B cell (primary cell): ENCODE data around the gene IFNGR1. TPM values are rescaled to one million over a fixed set of nuclear protein-coding genes. Genes with fewer than 3 reads are reported as not detected.

Source experiments
- ATAC-seq: fragments of 200-7000 bp; cut with Tn5 transposase; one replicate; pipeline ENCODE4 v1.10.0; 2021; ENCODE audit warnings: low read depth, mild to moderate bottlenecking, moderate number of reproducible peaks, moderate library complexity
- CTCF ChIA-PET: fragments of 350-600 bp; sonication (Branson Sonifier 250); formaldehyde crosslinking; loops from one replicate; lab custom pipeline; 2021; ENCODE audit warnings: antibody characterized with exemption, inconsistent platforms; lab: Charles Lee
- POLR2A ChIA-PET: fragments of 350-600 bp; sonication (Branson Sonifier 250); formaldehyde crosslinking; loops from one replicate; lab custom pipeline; 2021; ENCODE audit warnings: antibody characterized with exemption; lab: Charles Lee
- DNase-seq: peaks from one replicate; pipeline ENCODE4 v3.0.0; 2013
- H2AFZ ChIP-seq: 2 replicates; pipeline ENCODE4 v1.6.1; 2012; ENCODE audit warnings: mild to moderate bottlenecking, low read depth, low read length; ENCODE audit not compliant: insufficient read depth, poor library complexity, severe bottlenecking
- H3K27ac ChIP-seq, 2 donors: 1 replicate in 1 of 2; 2 replicates in 1 of 2; pipeline ENCODE4 v1.5.1; 2012 to 2013; ENCODE audit warnings: low read length in 2 of 2, mild to moderate bottlenecking in 2 of 2, moderate library complexity in 1 of 2
- H3K27me3 ChIP-seq, 4 experiments: fragments of 200-600 bp in 1 of 4; sonication (generic) in 1 of 4; replicated peaks in 1 of 4; 1 replicate in 2 of 4; 2 replicates in 2 of 4; pipeline versions ENCODE4 v1.6.1 to v1.7.0; 2013 to 2016; ENCODE audit warnings: low read length in 3 of 4, mild to moderate bottlenecking in 2 of 4, mixed read lengths in 1 of 4, moderate library complexity in 1 of 4; ENCODE audit not compliant: insufficient read depth in 4 of 4, control insufficient read depth in 3 of 4; ENCODE audit errors: control extremely low read depth in 1 of 4
- H3K36me3 ChIP-seq, 2 experiments: replicated peaks in 1 of 2; 1 replicate in 1 of 2; 2 replicates in 1 of 2; pipeline versions ENCODE4 v1.6.1 to v1.7.1; 2013; ENCODE audit warnings: low read length in 1 of 2; ENCODE audit not compliant: insufficient read depth in 2 of 2, control insufficient read depth in 1 of 2; ENCODE audit errors: control extremely low read depth in 1 of 2, extremely low read depth in 1 of 2
- H3K4me1 ChIP-seq, 2 donors: fragments of 200-600 bp in 1 of 2; sonication (generic) in 1 of 2; 1 replicate in 1 of 2; 2 replicates in 1 of 2; pipeline versions ENCODE4 v1.5.1 to v1.6.1; 2013 to 2017; ENCODE audit warnings: low read length in 2 of 2; ENCODE audit not compliant: control insufficient read depth in 2 of 2, insufficient read depth in 2 of 2
- H3K4me2 ChIP-seq: replicated peaks from 2 replicates; pipeline ENCODE3; 2012; ENCODE audit warnings: mild to moderate bottlenecking, low read depth, low read length; ENCODE audit not compliant: poor library complexity, severe bottlenecking
- H3K4me3 ChIP-seq, 5 experiments: fragments of 200-600 bp in 1 of 5; sonication (generic) in 1 of 5; 1 replicate in 3 of 5; 2 replicates in 2 of 5; pipeline versions ENCODE4 v1.5.1 to v1.7.0; 2011 to 2016; ENCODE audit warnings: low read length in 4 of 5, mild to moderate bottlenecking in 4 of 5, low read depth in 2 of 5, control low read depth in 1 of 5, moderate library complexity in 1 of 5; ENCODE audit not compliant: insufficient read depth in 1 of 5; ENCODE audit errors: control extremely low read depth in 1 of 5, extremely low read depth in 1 of 5
- H3K79me2 ChIP-seq: fragments of 200-600 bp; sonication (generic); one replicate; pipeline ENCODE4 v1.6.0; 2016; ENCODE audit warnings: low read length; ENCODE audit not compliant: control insufficient read depth, insufficient read depth
- H3K9ac ChIP-seq: fragments of 200-600 bp; sonication (generic); 2 replicates; pipeline ENCODE4 v1.6.1; 2017; ENCODE audit warnings: mild to moderate bottlenecking, low read length, moderate library complexity
- H3K9me3 ChIP-seq, 3 donors: one replicate each; pipeline versions ENCODE4 v1.6.1 to v1.7.1; 2013; ENCODE audit warnings: low read length in 2 of 3; ENCODE audit not compliant: control insufficient read depth in 2 of 3, insufficient read depth in 1 of 3; ENCODE audit errors: control extremely low read depth in 1 of 3
- H4K20me1 ChIP-seq: 2 replicates; pipeline ENCODE4 v1.6.0; 2012; ENCODE audit warnings: mild to moderate bottlenecking, low read length; ENCODE audit not compliant: insufficient read depth, control insufficient read depth, poor library complexity, severe bottlenecking
- H3K27ac Mint-ChIP-seq: one replicate; pipeline ENCODE4 v1.8.0; 2021; ENCODE audit warnings: mixed read lengths
- H3K27me3 Mint-ChIP-seq: one replicate; pipeline ENCODE4 v1.8.0; 2021; ENCODE audit warnings: mixed read lengths
- H3K4me1 Mint-ChIP-seq: one replicate; pipeline ENCODE4 v1.8.0; 2021; ENCODE audit warnings: mixed read lengths
- H3K4me3 Mint-ChIP-seq: one replicate; pipeline ENCODE4 v1.8.0; 2021; ENCODE audit warnings: mixed read lengths
- H3K9me3 Mint-ChIP-seq: one replicate; pipeline ENCODE4 v1.8.0; 2022; ENCODE audit warnings: mixed read lengths; ENCODE audit not compliant: insufficient read depth
- EZH2 ChIP-seq: IDR thresholded peaks from 2 replicates; pipeline ENCODE4 v1.6.1; 2012; ENCODE audit warnings: borderline replicate concordance, low read depth, mild to moderate bottlenecking, moderate library complexity, low read length; ENCODE audit not compliant: insufficient read depth, poor library complexity, severe bottlenecking
- WGBS: methylation state at CpG from one replicate; pipeline ENCODE4 v1.1.5; 2013; ENCODE audit warnings: missing lambda C conversion rate; ENCODE audit not compliant: insufficient coverage; 5-methylcytosine and 5-hydroxymethylcytosine counted together
- intact Hi-C: fragments of 100-400 bp; cut with micrococcal nuclease; formaldehyde crosslinking; loops from one replicate; pipeline ENCODE4 v1.10.0; 2022
- polyA plus RNA-seq: library from polyadenylated mRNA; depleted of rRNA; stranded (reverse); fragments of >200 nt; gene quantifications from 2 replicates; pipeline ENCODE4 v1.2.3, GENCODE V29; 2012
- total RNA-seq, 2 donors: library from RNA; stranded (reverse); fragments of 120-200 nt in 1 of 2; gene quantifications; 1 replicate in 1 of 2; 2 replicates in 1 of 2; pipeline versions ENCODE4 v1.2.3 to v1.2.4, GENCODE V29; 2013 to 2022
- TF ChIP-seq, protein P1 (sequence below): fragments of 200-600 bp; IDR thresholded peaks from one replicate; pipeline ENCODE4 v1.8.0; 2022; ENCODE audit warnings: antibody characterized with exemption, mild to moderate bottlenecking

IFNGR1 gene
- total and polyA plus RNA-seq, 2 donors (not counting 1 experiment from before 2014, with no cell fraction given), result 24.5 to 48.2 TPM

DNA sequence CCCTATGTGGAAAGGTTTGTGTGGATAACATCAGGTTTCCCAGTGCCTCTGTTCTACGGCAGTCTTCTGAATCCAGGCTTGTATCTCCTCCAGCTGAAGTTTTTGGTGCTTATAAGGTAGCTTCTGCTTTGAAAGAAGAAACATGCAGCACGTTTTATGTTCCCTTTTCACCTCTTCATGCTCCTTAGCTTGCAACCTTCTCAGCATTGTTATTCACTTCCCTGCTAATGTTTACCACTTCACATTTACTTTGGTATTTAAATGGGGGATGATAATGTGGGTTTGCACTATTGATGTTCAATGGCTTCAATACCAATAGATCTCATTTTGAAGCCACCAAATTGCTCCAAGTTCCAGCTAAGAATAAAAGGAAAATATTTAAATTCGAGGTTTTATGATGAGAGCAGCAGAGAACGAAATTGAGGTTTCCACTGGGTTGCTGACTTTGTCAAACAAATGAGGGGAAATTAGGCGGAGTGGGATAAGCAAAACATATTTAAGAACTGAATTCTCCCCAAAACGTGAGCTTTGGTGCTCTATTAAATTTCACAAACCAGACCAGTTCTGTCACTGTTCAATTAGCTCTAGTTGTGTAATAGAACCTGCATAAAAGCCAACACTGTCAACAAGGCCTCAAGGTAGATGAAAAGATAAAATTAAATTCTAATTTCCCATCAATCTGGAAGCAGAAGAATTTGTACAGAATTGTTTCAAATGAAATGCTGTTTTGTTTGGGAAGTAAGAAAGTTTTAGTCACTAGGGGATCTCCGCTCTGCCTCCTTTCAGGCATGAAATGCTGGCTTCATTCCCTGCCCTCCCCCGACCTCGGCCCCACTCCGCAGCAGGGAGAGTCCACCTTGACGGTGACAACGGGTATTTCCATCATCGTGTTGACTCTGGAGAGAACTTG lies 47.1 kb downstream of the IFNGR1 start:
- 42% methylated on average over 8 of the region's 13 CpGs for WGBS
- ATAC-seq, result peak; percentile 66
- CTCF ChIA-PET, result interaction anchor here (0.7 to 10.3 kb wide), 10 partner anchors 11 to 142 kb away, joined by 3 to 265 read pairs (median 4); no protein-coding TSS in a partner anchor

GRCh38 chr6:137171053-137171374 lies 48.2 kb downstream of the IFNGR1 start:
- peak overlapping the region; percentile 65 for H3K4me2 ChIP-seq
- no peaks in the 10 kb centered on the region for H3K27me3 ChIP-seq
- intact Hi-C loops, result no loop called here
- WGBS, result no CpG with 5 or more reads among the region's 1 CpG
- no peaks in the 10 kb centered on the region for H3K79me2 ChIP-seq
- Mint-ChIP-seq H3K4me1 (peaks cover 79% of the 10 kb centered on the region), H3K27me3 (no peaks in the 10 kb centered on the region), H3K27ac (peak overlapping the region; percentile 93), H3K4me3 (peak overlapping the region; percentile 71), H3K9me3 (peaks cover 2% of the 10 kb centered on the region)
- TF ChIP-seq, protein P1, sequence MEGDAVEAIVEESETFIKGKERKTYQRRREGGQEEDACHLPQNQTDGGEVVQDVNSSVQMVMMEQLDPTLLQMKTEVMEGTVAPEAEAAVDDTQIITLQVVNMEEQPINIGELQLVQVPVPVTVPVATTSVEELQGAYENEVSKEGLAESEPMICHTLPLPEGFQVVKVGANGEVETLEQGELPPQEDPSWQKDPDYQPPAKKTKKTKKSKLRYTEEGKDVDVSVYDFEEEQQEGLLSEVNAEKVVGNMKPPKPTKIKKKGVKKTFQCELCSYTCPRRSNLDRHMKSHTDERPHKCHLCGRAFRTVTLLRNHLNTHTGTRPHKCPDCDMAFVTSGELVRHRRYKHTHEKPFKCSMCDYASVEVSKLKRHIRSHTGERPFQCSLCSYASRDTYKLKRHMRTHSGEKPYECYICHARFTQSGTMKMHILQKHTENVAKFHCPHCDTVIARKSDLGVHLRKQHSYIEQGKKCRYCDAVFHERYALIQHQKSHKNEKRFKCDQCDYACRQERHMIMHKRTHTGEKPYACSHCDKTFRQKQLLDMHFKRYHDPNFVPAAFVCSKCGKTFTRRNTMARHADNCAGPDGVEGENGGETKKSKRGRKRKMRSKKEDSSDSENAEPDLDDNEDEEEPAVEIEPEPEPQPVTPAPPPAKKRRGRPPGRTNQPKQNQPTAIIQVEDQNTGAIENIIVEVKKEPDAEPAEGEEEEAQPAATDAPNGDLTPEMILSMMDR, result no peak
- TF ChIP-seq EZH2, result no peak
- POLR2A ChIA-PET, result interaction anchor here (0.9 to 1.6 kb wide), 3 partner anchors 10 to 65 kb away, joined by 3 to 12 read pairs (median 5); no protein-coding TSS in a partner anchor
- H4K20me1 ChIP-seq, result no peaks in the 10 kb centered on the region
- H3K4me1 ChIP-seq, result peaks cover 67 to 72% of the 10 kb centered on the region in 2 donors
- CTCF ChIA-PET, result interaction anchor here (0.5 to 10.3 kb wide), 9 partner anchors 10 to 540 kb away, joined by 3 to 265 read pairs (median 5); no protein-coding TSS in a partner anchor
- H3K9me3 ChIP-seq, result peaks cover 0 to 4% (median 4%) of the 10 kb centered on the region in 3 donors
- ATAC-seq (no peak), DNase-seq (peak; percentile 38)
- no peaks in the 10 kb centered on the region for H3K36me3 ChIP-seq
- H3K9ac ChIP-seq, result peak overlapping the region; percentile 15
- H3K27ac ChIP-seq, result peak overlapping the region; percentile 77 to 87
- H3K4me3 ChIP-seq, result peak overlapping the region in 1 of 5 experiments; percentile 31
- peak overlapping the region; percentile 69 for H2AFZ ChIP-seq

More for the DNA sequence above, 47.1 kb downstream of the IFNGR1 start:
- H3K9me3 ChIP-seq, result peaks cover 0 to 4% (median 0%) of the 10 kb centered on the region in 3 donors
- H3K79me2 ChIP-seq, result no peaks in the 10 kb centered on the region
- H3K36me3 ChIP-seq, result no peaks in the 10 kb centered on the region
- H3K27ac ChIP-seq, result peak overlapping the region; percentile 77 to 87
- no peaks in the 10 kb centered on the region for H4K20me1 ChIP-seq
- H3K9me3 Mint-ChIP-seq, result peaks cover 2% of the 10 kb centered on the region
- peak overlapping the region; percentile 69 for H2AFZ ChIP-seq
- H3K27ac Mint-ChIP-seq, result peak overlapping the region; percentile 93
- TF ChIP-seq EZH2, result no peak
- intact Hi-C loops, result no loop called here
- peak overlapping the region; percentile 71 for H3K4me3 Mint-ChIP-seq
- no peaks in the 10 kb centered on the region for H3K27me3 ChIP-seq
- DNase-seq, result peak; percentile 78
- no peaks in the 10 kb centered on the region for H3K27me3 Mint-ChIP-seq
- POLR2A ChIA-PET, result interaction anchor here (0.9 to 1.6 kb wide), 2 partner anchors 11 to 66 kb away, joined by 3 to 5 read pairs; no protein-coding TSS in a partner anchor
- H3K4me1 Mint-ChIP-seq, result peaks cover 75% of the 10 kb centered on the region
- H3K4me3 ChIP-seq, result peak overlapping the region in 1 of 5 experiments; percentile 31
- H3K4me1 ChIP-seq, result peaks cover 67 to 69% of the 10 kb centered on the region in 2 donors
- peak overlapping the region; percentile 65 for H3K4me2 ChIP-seq
- H3K9ac ChIP-seq, result peak overlapping the region; percentile 15
